Glutamatergic neuron (in vitro differentiated cells): ENCODE data around the gene IMPA2. TPM values are rescaled to one million over a fixed set of nuclear protein-coding genes. Genes with fewer than 3 reads are reported as not detected.

Experiments
- DNase-seq: peaks from one replicate; pipeline ENCODE4 v3.0.0; 2022
- H3K27ac Mint-ChIP-seq: one replicate; pipeline ENCODE4 v1.8.0; 2020; ENCODE audit warnings: mild to moderate bottlenecking, mixed read lengths, inconsistent platforms; ENCODE audit not compliant: unreplicated experiment
- H3K27me3 Mint-ChIP-seq: one replicate; pipeline ENCODE4 v1.8.0; 2020; ENCODE audit warnings: mild to moderate bottlenecking, moderate library complexity, mixed read lengths, inconsistent platforms; ENCODE audit not compliant: unreplicated experiment
- H3K36me3 Mint-ChIP-seq: one replicate; pipeline ENCODE4 v1.8.0; 2020; ENCODE audit warnings: mild to moderate bottlenecking, mixed read lengths, inconsistent platforms; ENCODE audit not compliant: unreplicated experiment
- H3K4me1 Mint-ChIP-seq: one replicate; pipeline ENCODE4 v1.8.0; 2020; ENCODE audit warnings: mild to moderate bottlenecking, low read depth, mixed read lengths, inconsistent platforms; ENCODE audit not compliant: unreplicated experiment
- H3K4me3 Mint-ChIP-seq: one replicate; pipeline ENCODE4 v1.8.0; 2020; ENCODE audit warnings: mild to moderate bottlenecking, mixed read lengths, inconsistent platforms; ENCODE audit not compliant: unreplicated experiment
- H3K9me3 Mint-ChIP-seq: one replicate; pipeline ENCODE4 v1.8.0; 2020; ENCODE audit warnings: mild to moderate bottlenecking, moderate library complexity, mixed read lengths, inconsistent platforms; ENCODE audit not compliant: unreplicated experiment
- CTCF ChIP-seq: fragments of 200-600 bp; sonication (generic); IDR thresholded peaks from one replicate; pipeline ENCODE4 v1.5.0; 2021; ENCODE audit not compliant: partially characterized antibody, unreplicated experiment
- total RNA-seq: library from RNA; stranded (reverse); fragmentation: NEBNext Ultra II Directional; extraction: Animal tissue kit (Norgen Biotek cat#: 25700); gene quantifications from one replicate; pipeline ENCODE4 v1.2.1, GENCODE V29; 2021; ENCODE audit not compliant: unreplicated experiment

IMPA2 gene
- total RNA-seq, 1 donor from 2014 or later = 103 TPM

- TF ChIP-seq CTCF = no peak
- no peaks in the 10 kb centered on the region for H3K9me3 Mint-ChIP-seq
- no peak overlapping the region for H3K27ac Mint-ChIP-seq
- DNase-seq = no peak
- peaks cover 3% of the 10 kb centered on the region for H3K27me3 Mint-ChIP-seq
- no peak overlapping the region for H3K4me3 Mint-ChIP-seq
- no peaks in the 10 kb centered on the region for H3K36me3 Mint-ChIP-seq
- H3K4me1 Mint-ChIP-seq = no peaks in the 10 kb centered on the region
Measured at GRCh38 chr18:12049978-12050811, 68.9 kb downstream of the IMPA2 start.

- Mint-ChIP-seq H3K4me1 (no peaks in the 10 kb centered on the region), H3K4me3 (no peak overlapping the region), H3K36me3 (no peaks in the 10 kb centered on the region), H3K27me3 (peaks cover 1% of the 10 kb centered on the region), H3K9me3 (peaks cover 3% of the 10 kb centered on the region), H3K27ac (no peak overlapping the region)
- no peak for DNase-seq
- no peak for TF ChIP-seq CTCF
Measured at GRCh38 chr18:12052866-12053265, 71.6 kb downstream of the IMPA2 start.

GRCh38 chr18:12053289-12053688 lies 72.0 kb downstream of the IMPA2 start:
- Mint-ChIP-seq H3K36me3 (no peaks in the 10 kb centered on the region), H3K27me3 (no peaks in the 10 kb centered on the region), H3K4me1 (no peaks in the 10 kb centered on the region), H3K4me3 (no peak overlapping the region), H3K9me3 (peaks cover 3% of the 10 kb centered on the region), H3K27ac (no peak overlapping the region)
- no peak for TF ChIP-seq CTCF
- no peak for DNase-seq

- H3K27me3 Mint-ChIP-seq = no peaks in the 10 kb centered on the region
- H3K27ac Mint-ChIP-seq = no peak overlapping the region
- peaks cover 3% of the 10 kb centered on the region for H3K9me3 Mint-ChIP-seq
- no peak overlapping the region for H3K4me3 Mint-ChIP-seq
- H3K36me3 Mint-ChIP-seq = no peaks in the 10 kb centered on the region
- H3K4me1 Mint-ChIP-seq = no peaks in the 10 kb centered on the region
- DNase-seq = no peak
- TF ChIP-seq CTCF = no peak
Measured at GRCh38 chr18:12056034-12056883, 75.0 kb downstream of the IMPA2 start.
